Measurements from ENCODE around the gene VAPA.

GRCh38 chr18:9974279-9974915 is 60.6 kb downstream of the VAPA start:
- TF ChIP-seq CTCF (conservative IDR thresholded peaks at IDR 0.05; ENCODE audit: low read length) (no peak), EZH2phosphoT487 (IDR thresholded peaks at IDR 0.05; ENCODE audit: borderline replicate concordance) (no peak)

All from Loucy (cell line).